HepG2 (cell line): ENCODE results near the gene PCNX1.

Experiments used
- ATF1 ChIP-seq: IDR thresholded peaks from 2 replicates; pipeline ENCODE4 v1.6.1; 2016; ENCODE audit warnings: mild to moderate bottlenecking, control low read depth
- MED1 ChIP-seq: sonication (generic); formaldehyde crosslinking; IDR thresholded peaks from 2 replicates; pipeline ENCODE4 v1.4.0; 2020; ENCODE audit warnings: missing genetic modification reagents
- MZF1 ChIP-seq: sonication (generic); formaldehyde crosslinking; IDR thresholded peaks from 2 replicates; pipeline ENCODE4 v1.8.1; 2023; ENCODE audit warnings: mild to moderate bottlenecking, missing genetic modification reagents, borderline replicate concordance
- ZNF224 ChIP-seq: sonication (generic); formaldehyde crosslinking; IDR thresholded peaks from 2 replicates; pipeline ENCODE4 v1.5.0; 2020; ENCODE audit warnings: mild to moderate bottlenecking, missing genetic modification reagents
- TF ChIP-seq, protein P1 (sequence below): sonication (generic); formaldehyde crosslinking; IDR thresholded peaks from 2 replicates; pipeline ENCODE4 v1.4.0; 2020; ENCODE audit warnings: missing genetic modification reagents, borderline replicate concordance

DNA sequence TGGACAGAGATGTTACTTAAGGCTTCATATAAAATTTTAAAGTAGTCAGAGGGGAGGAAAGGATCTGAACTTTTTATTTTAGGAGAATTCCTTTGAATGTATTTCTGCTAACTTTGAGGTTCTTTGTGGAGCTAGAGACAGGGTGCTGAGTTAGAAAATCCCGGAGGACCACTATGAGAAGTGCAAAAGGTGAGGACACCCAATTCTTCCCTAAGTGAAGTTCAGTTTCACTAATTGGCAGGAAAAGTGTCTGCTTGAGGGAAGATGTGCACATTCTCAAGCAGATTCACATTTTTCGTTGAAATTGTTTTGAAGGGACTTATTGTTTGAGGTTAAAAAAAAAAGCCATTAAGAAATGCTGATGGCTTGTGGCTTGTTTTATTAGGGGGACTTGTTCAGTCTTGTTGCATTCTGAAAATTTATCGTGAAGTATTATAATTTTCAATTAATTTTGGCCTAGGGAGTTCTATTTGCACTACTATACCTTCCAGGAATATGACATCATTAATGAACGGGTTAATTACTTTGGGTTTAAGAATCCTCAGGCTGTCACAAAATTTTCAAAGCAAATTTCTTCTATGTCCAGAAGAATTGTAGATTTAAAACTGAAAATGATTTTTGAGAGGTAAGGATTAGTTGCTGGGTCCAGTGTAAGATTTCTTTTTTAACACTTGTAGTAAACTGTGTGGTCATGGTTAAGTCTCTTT lies 1.8 kb downstream of the PCNX1 start:
- TF ChIP-seq MED1 (no peak), MZF1 (CRISPR knock-in tag) (no peak), ATF1 (CRISPR knock-in tag) (no peak), ZNF224 (CRISPR knock-in tag) (no peak)
- TF ChIP-seq, protein P1, sequence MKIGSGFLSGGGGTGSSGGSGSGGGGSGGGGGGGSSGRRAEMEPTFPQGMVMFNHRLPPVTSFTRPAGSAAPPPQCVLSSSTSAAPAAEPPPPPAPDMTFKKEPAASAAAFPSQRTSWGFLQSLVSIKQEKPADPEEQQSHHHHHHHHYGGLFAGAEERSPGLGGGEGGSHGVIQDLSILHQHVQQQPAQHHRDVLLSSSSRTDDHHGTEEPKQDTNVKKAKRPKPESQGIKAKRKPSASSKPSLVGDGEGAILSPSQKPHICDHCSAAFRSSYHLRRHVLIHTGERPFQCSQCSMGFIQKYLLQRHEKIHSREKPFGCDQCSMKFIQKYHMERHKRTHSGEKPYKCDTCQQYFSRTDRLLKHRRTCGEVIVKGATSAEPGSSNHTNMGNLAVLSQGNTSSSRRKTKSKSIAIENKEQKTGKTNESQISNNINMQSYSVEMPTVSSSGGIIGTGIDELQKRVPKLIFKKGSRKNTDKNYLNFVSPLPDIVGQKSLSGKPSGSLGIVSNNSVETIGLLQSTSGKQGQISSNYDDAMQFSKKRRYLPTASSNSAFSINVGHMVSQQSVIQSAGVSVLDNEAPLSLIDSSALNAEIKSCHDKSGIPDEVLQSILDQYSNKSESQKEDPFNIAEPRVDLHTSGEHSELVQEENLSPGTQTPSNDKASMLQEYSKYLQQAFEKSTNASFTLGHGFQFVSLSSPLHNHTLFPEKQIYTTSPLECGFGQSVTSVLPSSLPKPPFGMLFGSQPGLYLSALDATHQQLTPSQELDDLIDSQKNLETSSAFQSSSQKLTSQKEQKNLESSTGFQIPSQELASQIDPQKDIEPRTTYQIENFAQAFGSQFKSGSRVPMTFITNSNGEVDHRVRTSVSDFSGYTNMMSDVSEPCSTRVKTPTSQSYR (CRISPR knock-in tag), result no peak
